GM12891 (cell line): Measurements from ENCODE around the gene CKS1B.

Experiments used
- DNase-seq: peaks from one replicate; pipeline ENCODE4 v3.0.0; 2011; ENCODE audit warnings: low spot score; ENCODE audit not compliant: insufficient read length
- FAIRE-seq: peaks from 2 replicates; lab custom pipeline; 2011; peaks lifted over from hg19 to GRCh38; lab: Jason Lieb, UNC
- PAX5 ChIP-seq: IDR thresholded peaks from 2 replicates; pipeline ENCODE4 v1.6.1; 2011; ENCODE audit warnings: low read length, moderate library complexity, mild to moderate bottlenecking; ENCODE audit not compliant: insufficient read depth, severe bottlenecking
- POLR2A ChIP-seq: IDR thresholded peaks from 2 replicates; pipeline ENCODE4 v1.6.1; 2011; ENCODE audit warnings: low read depth, low read length, control low read depth
- POLR2AphosphoS5 ChIP-seq: IDR thresholded peaks from 2 replicates; pipeline ENCODE4 v1.6.1; 2011; ENCODE audit warnings: low read depth, low read length, control low read depth
- POU2F2 ChIP-seq: IDR thresholded peaks from 2 replicates; pipeline ENCODE4 v1.6.1; 2011; ENCODE audit warnings: low read depth, mild to moderate bottlenecking, control low read depth, low read length, moderate library complexity
- SPI1 ChIP-seq: IDR thresholded peaks from 2 replicates; pipeline ENCODE4 v1.6.1; 2011; ENCODE audit warnings: low read depth, low read length, control low read depth
- TAF1 ChIP-seq: IDR thresholded peaks from 2 replicates; pipeline ENCODE4 v1.6.1; 2011; ENCODE audit warnings: low read depth, low read length, control low read depth

Gene CKS1B

GRCh38 chr1:154945160-154945961 lies 29.1 kb upstream of the CKS1B start:
- FAIRE-seq (no peak), DNase-seq (no peak)
- TF ChIP-seq SPI1 (no peak), POLR2A (no peak), POLR2AphosphoS5 (no peak; the same call in 1 of the 2 replicates), PAX5 (no peak), POU2F2 (no peak)

GRCh38 chr1:154945962-154946850 lies 28.3 kb upstream of the CKS1B start:
- no peak for TF ChIP-seq POLR2A
- TF ChIP-seq PAX5: no peak
- no peak for TF ChIP-seq SPI1
- TF ChIP-seq POLR2AphosphoS5: no peak
- no peak for TF ChIP-seq POU2F2
- no peak for TF ChIP-seq TAF1
- DNase-seq (no peak), FAIRE-seq (no peak)

- FAIRE-seq: no peak
- no peak for TF ChIP-seq POLR2AphosphoS5
- no peak for TF ChIP-seq TAF1
- TF ChIP-seq POU2F2: no peak
- TF ChIP-seq PAX5: no peak
- TF ChIP-seq POLR2A: no peak
- no peak for TF ChIP-seq SPI1
Measured at GRCh38 chr1:154948079-154948478, 26.4 kb upstream of the CKS1B start.

GRCh38 chr1:154951901-154952657 lies 22.4 kb upstream of the CKS1B start:
- FAIRE-seq (no peak), DNase-seq (no peak)
- TF ChIP-seq POU2F2 (no peak), SPI1 (0 out of 2 replicates have a peak, but pooled peaks have one; percentile 13)

More at GRCh38 chr1:154948079-154948478, 26.4 kb upstream of the CKS1B start:
- DNase-seq: no peak

GRCh38 chr1:154952664-154953063 lies 21.8 kb upstream of the CKS1B start:
- TF ChIP-seq PAX5 (no peak), POLR2A (no peak), TAF1 (no peak), POLR2AphosphoS5 (no peak), POU2F2 (no peak), SPI1 (no peak)
- DNase-seq: no peak
- FAIRE-seq: no peak

- DNase-seq: no peak
- FAIRE-seq: no peak
- no peak for TF ChIP-seq POLR2A
- TF ChIP-seq POU2F2: no peak
Measured at GRCh38 chr1:154953611-154954038, 20.9 kb upstream of the CKS1B start.

GRCh38 chr1:154954541-154954940 lies 19.9 kb upstream of the CKS1B start:
- DNase-seq (no peak), FAIRE-seq (no peak)
- no peak for TF ChIP-seq POU2F2
- peak; percentile 29; the same call in 1 of the 2 replicates for TF ChIP-seq SPI1
- TF ChIP-seq POLR2AphosphoS5: no peak
- no peak for TF ChIP-seq PAX5
- TF ChIP-seq TAF1: no peak
- no peak for TF ChIP-seq POLR2A

- peak; percentile 66 for FAIRE-seq
- TF ChIP-seq TAF1 (no peak), POLR2A (no peak; the same call in 1 of the 2 replicates), SPI1 (peak; percentile 69), POLR2AphosphoS5 (no peak), PAX5 (no peak), POU2F2 (no peak)
- DNase-seq: peak; percentile 56
Measured at GRCh38 chr1:154955039-154955717, 19.3 kb upstream of the CKS1B start.
